ENCODE measurements around the gene GART. TPM values are rescaled to one million over a fixed set of nuclear protein-coding genes. Genes with fewer than 3 reads are reported as not detected.

GART gene
- total RNA-seq, 4 donors from 2014 or later = 35.8 to 61.8 (median 49.0) TPM

DNA sequence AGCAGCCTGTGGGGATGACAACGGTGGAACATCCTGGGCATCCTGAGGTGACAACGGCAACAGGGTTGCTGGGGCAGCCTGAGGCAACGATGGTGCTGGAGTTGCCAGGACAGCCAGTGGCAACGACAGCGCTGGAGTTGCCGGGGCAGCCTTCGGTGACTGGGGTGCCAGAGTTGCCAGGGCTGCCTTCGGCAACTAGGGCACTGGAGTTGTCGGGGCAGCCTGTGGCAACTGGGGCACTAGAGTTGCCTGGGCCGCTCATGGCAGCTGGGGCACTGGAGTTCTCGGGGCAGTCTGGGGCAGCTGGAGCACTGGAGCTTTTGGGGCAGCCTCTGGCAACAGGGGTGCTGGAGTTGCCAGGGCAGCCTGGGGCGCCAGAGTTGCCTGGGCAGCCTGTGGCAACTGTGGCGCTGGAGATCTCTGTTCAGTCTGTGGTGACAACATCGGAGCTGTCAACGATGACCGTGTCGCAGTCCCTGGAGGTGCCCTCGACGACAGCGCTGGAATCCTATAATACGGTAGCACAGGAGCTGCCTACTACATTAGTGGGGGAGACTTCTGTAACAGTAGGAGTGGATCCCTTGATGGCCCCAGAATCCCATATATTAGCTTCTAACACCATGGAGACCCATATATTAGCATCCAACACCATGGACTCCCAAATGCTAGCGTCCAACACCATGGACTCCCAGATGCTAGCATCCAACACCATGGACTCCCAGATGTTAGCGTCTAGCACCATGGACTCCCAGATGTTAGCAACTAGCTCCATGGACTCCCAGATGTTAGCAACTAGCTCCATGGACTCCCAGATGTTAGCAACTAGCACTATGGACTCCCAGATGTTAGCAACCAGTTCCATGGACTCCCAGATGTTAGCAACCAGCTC, 9.1 kb upstream of the GART start:
- intact Hi-C loops (cut with DNase I) = no loop called here

DNA sequence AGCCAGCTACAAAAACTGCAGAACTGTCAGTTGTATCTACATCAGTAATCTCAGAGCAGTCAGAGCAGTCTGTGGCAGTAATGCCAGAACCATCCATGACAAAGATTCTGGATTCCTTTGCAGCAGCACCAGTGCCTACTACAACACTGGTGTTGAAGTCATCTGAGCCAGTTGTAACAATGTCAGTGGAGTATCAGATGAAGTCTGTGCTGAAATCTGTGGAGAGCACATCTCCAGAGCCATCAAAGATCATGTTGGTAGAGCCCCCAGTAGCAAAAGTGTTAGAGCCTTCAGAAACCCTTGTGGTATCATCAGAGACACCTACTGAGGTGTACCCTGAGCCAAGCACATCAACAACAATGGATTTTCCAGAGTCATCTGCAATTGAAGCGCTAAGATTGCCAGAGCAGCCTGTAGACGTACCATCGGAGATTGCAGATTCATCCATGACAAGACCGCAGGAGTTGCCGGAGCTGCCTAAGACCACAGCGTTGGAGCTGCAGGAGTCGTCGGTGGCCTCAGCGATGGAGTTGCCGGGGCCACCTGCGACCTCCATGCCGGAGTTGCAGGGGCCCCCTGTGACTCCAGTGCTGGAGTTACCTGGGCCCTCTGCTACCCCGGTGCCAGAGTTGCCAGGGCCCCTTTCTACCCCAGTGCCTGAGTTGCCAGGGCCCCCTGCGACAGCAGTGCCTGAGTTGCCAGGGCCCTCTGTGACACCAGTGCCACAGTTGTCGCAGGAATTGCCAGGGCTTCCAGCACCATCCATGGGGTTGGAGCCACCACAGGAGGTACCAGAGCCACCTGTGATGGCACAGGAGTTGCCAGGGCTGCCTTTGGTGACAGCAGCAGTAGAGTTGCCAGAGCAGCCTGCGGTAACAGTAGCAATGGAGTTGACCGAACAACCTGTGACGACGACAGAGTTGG, 8.2 kb upstream of the GART start:
- WGBS = 100% methylated on average over 13 of the region's 19 CpGs
- H3K9me3 ChIP-seq = no peaks in the 10 kb centered on the region
- peaks cover 14 to 36% (median 26%) of the 10 kb centered on the region in 4 donors for H3K4me1 ChIP-seq
- no peak overlapping the region for H3K4me3 ChIP-seq
- H3K27me3 ChIP-seq = no peaks in the 10 kb centered on the region
- intact Hi-C loops (cut with DNase I) = loop anchor here (5.0 kb wide), 1 partner anchor 37 kb away; the partner anchor contains the start of gene DONSON
- H3K27ac ChIP-seq (replicated peaks in 1 of 4) = no peak overlapping the region
- no peak for DNase-seq (ENCODE audit: extremely low spot score)
- no peak for TF ChIP-seq POLR2AphosphoS5 (IDR thresholded peaks at IDR 0.05)
- TF ChIP-seq POLR2A (IDR thresholded peaks at IDR 0.05; ENCODE audit: low read depth) = no peak
- TF ChIP-seq EP300 (IDR thresholded peaks at IDR 0.05) = no peak
- TF ChIP-seq, protein P1, sequence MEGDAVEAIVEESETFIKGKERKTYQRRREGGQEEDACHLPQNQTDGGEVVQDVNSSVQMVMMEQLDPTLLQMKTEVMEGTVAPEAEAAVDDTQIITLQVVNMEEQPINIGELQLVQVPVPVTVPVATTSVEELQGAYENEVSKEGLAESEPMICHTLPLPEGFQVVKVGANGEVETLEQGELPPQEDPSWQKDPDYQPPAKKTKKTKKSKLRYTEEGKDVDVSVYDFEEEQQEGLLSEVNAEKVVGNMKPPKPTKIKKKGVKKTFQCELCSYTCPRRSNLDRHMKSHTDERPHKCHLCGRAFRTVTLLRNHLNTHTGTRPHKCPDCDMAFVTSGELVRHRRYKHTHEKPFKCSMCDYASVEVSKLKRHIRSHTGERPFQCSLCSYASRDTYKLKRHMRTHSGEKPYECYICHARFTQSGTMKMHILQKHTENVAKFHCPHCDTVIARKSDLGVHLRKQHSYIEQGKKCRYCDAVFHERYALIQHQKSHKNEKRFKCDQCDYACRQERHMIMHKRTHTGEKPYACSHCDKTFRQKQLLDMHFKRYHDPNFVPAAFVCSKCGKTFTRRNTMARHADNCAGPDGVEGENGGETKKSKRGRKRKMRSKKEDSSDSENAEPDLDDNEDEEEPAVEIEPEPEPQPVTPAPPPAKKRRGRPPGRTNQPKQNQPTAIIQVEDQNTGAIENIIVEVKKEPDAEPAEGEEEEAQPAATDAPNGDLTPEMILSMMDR (IDR thresholded peaks at IDR 0.05) = no peak
- peaks cover 67 to 87% (median 81%) of the 10 kb centered on the region in 4 donors for H3K36me3 ChIP-seq

More for the DNA sequence above, 9.1 kb upstream of the GART start:
- Histone ChIP-seq H3K27ac (replicated peaks in 1 of 4) (no peak overlapping the region), H3K27me3 (no peaks in the 10 kb centered on the region), H3K4me1 (peaks cover 13 to 35% (median 25%) of the 10 kb centered on the region in 4 donors), H3K4me3 (no peak overlapping the region), H3K9me3 (no peaks in the 10 kb centered on the region), H3K36me3 (peaks cover 67 to 96% (median 86%) of the 10 kb centered on the region in 4 donors)
- no peak for DNase-seq (ENCODE audit: extremely low spot score)
- 94% methylated on average over 9 of the region's 23 CpGs for WGBS
- TF ChIP-seq POLR2A (IDR thresholded peaks at IDR 0.05; ENCODE audit: low read depth) = no peak
- TF ChIP-seq EP300 (IDR thresholded peaks at IDR 0.05) = no peak
- TF ChIP-seq, protein P1 (IDR thresholded peaks at IDR 0.05) = no peak
- TF ChIP-seq POLR2AphosphoS5 (IDR thresholded peaks at IDR 0.05) = no peak

DNA sequence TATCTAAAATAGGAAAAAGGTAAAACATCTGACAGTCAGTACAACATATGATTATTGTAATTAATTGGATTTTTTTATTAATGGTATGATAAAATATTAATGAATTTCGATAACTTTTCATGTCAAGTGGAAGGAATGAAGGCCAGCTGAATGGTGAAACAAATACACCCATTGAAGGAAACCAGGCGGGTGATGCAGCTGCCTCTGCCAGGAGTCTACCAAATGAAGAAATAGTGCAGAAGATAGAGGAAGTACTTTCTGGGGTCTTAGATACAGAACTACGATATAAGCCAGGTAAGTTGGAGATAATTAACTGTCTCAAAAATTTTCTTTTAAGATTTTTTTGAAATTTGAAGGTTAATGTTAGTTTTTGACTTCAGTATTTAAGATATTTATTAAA, 4.2 kb upstream of the GART start:
- TF ChIP-seq, protein P1 (IDR thresholded peaks at IDR 0.05) = no peak
- TF ChIP-seq POLR2AphosphoS5 (IDR thresholded peaks at IDR 0.05) = no peak
- TF ChIP-seq POLR2A (IDR thresholded peaks at IDR 0.05; ENCODE audit: low read depth) = no peak
- no peak for TF ChIP-seq EP300 (IDR thresholded peaks at IDR 0.05)
- peaks cover 26 to 53% (median 39%) of the 10 kb centered on the region in 4 donors for H3K4me1 ChIP-seq
- WGBS = 55% methylated on average over 3 of the region's 3 CpGs
- H3K4me3 ChIP-seq = no peak overlapping the region
- no peaks in the 10 kb centered on the region for H3K27me3 ChIP-seq
- H3K9me3 ChIP-seq = no peaks in the 10 kb centered on the region
- H3K27ac ChIP-seq (replicated peaks in 1 of 4) = no peak overlapping the region
- H3K36me3 ChIP-seq = peaks cover 32 to 49% (median 41%) of the 10 kb centered on the region in 4 donors
- intact Hi-C loops (cut with DNase I) = loop anchor here (5.0 kb wide), 1 partner anchor 41 kb away; the partner anchor contains the start of gene DONSON
- no peak for DNase-seq (ENCODE audit: extremely low spot score)

DNA sequence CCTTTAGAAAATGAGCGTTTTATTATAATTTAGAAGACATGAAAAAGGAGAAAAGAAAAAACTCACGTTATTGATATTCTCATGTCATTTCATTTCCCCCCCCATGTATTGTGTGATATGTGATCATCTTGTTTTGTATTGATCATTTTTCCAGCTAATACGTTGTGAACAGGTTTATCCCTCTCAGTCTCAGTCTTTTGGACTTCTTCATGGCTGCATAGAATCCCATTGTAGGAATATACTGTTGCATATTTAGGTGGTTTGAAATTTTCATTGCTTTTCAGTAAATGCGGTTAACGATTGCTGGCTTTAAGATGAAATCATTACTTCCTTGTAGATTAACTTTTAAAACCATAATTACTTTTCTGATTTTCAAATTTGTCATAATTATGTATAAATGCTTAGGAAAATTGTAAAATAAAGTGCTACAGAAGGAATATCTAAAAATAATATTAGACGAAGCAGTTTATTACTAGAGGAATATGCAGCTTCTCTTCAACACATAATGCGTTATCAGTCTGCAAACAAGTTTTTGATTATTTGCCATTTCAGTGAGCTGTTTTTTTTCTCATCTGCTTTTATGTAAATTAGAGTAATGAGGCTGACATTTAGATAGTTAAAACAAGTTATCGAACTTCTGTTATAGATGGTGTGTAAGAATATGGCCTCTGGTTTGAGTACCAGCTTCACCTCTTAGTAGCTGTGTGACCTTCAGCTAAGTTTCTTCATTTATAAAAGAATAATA, 2.7 kb upstream of the GART start:
- DNase-seq (ENCODE audit: extremely low spot score) = no peak
- intact Hi-C loops (cut with DNase I) = loop anchor here (5.0 kb wide), 2 partner anchors 43 to 62 kb away; partner anchors contain the start of gene DONSON
- WGBS = 12% methylated on average over 8 of the region's 8 CpGs
- Histone ChIP-seq H3K27ac (replicated peaks in 1 of 4) (peak overlapping the region in 3 of 4 donors; percentile 97 to 99 (median 98)), H3K9me3 (no peaks in the 10 kb centered on the region), H3K27me3 (no peaks in the 10 kb centered on the region), H3K4me1 (peaks cover 34 to 58% (median 49%) of the 10 kb centered on the region in 4 donors), H3K36me3 (peaks cover 18 to 34% (median 26%) of the 10 kb centered on the region in 4 donors), H3K4me3 (peak overlapping the region; percentile 72 to 81 (median 75))
- TF ChIP-seq POLR2AphosphoS5 (IDR thresholded peaks at IDR 0.05) (no peak), POLR2A (IDR thresholded peaks at IDR 0.05; ENCODE audit: low read depth) (no peak), EP300 (IDR thresholded peaks at IDR 0.05) (no peak)
- TF ChIP-seq, protein P1 (IDR thresholded peaks at IDR 0.05) = no peak
